Stimulated activated CD4-positive, alpha-beta T cell treated with anti-CD3 and anti-CD28 coated beads, Interleukin-12 subunit alpha, Interleukin-12 subunit beta, amount 100 ng/mL, for 48 hours (primary cell): ENCODE results near the gene GIT1.

Source experiments
- DNase-seq, 3 donors: peaks; one replicate each; pipeline ENCODE4 v3.0.0-alpha.2; 2020; ENCODE audit warnings: low read depth in 2 of 3, low spot score in 1 of 3

GIT1 gene

GRCh38 chr17:29581583-29582253 is 7.7 kb downstream of the GIT1 start:
- no peak for DNase-seq

- DNase-seq: peak; percentile 82 to 88 (median 87)
Measured at GRCh38 chr17:29579866-29580771, 9.3 kb downstream of the GIT1 start.

- no peak for DNase-seq
Measured at GRCh38 chr17:29578626-29579485, 10.6 kb downstream of the GIT1 start.

- DNase-seq: no peak
Measured at GRCh38 chr17:29577385-29578211, 11.8 kb downstream of the GIT1 start.

GRCh38 chr17:29577001-29577370 is 12.5 kb downstream of the GIT1 start:
- DNase-seq: no peak

- DNase-seq: no peak
Measured at GRCh38 chr17:29576214-29577000, 13.0 kb downstream of the GIT1 start.

- DNase-seq: no peak
Measured at GRCh38 chr17:29575511-29576213, 13.8 kb downstream of the GIT1 start.

- DNase-seq: no peak
Measured at GRCh38 chr17:29574732-29575510, 14.5 kb downstream of the GIT1 start.

- DNase-seq: no peak
Measured at GRCh38 chr17:29573871-29574731, 15.3 kb downstream of the GIT1 start.

- no peak for DNase-seq
Measured at GRCh38 chr17:29573558-29573869, 15.9 kb downstream of the GIT1 start.

- no peak for DNase-seq
Measured at GRCh38 chr17:29572691-29573557, 16.5 kb downstream of the GIT1 start.

- no peak for DNase-seq
Measured at GRCh38 chr17:29571883-29572681, 17.4 kb downstream of the GIT1 start.

- DNase-seq: no peak
Measured at GRCh38 chr17:29571486-29571882, 18.0 kb downstream of the GIT1 start.

- DNase-seq: no peak
Measured at GRCh38 chr17:29570521-29570920, 18.9 kb downstream of the GIT1 start.

GRCh38 chr17:29569245-29569950 is 20.1 kb downstream of the GIT1 start:
- no peak for DNase-seq
